Hematopoietic multipotent progenitor cell treated with erythropoietin and hydrocortisone succinate and interleukin-3 and kit ligand, for 17 days (in vitro differentiated cells): ENCODE results near the gene PLAC1.

Experiments used
- DNase-seq: peaks from one replicate; pipeline ENCODE4 v3.0.0-alpha.2; 2015; ENCODE audit warnings: low spot score

PLAC1 gene

GRCh38 chrX:134631426-134632346 lies 26.6 kb downstream of the PLAC1 start:
- no peak for DNase-seq

GRCh38 chrX:134628663-134629062 lies 29.6 kb downstream of the PLAC1 start:
- no peak for DNase-seq

GRCh38 chrX:134626434-134626833 lies 31.8 kb downstream of the PLAC1 start:
- no peak for DNase-seq

GRCh38 chrX:134625315-134625718 lies 33.0 kb downstream of the PLAC1 start:
- no peak for DNase-seq

- no peak for DNase-seq
Measured at GRCh38 chrX:134624046-134624430, 34.2 kb downstream of the PLAC1 start.

- no peak for DNase-seq
Measured at GRCh38 chrX:134623293-134624045, 34.8 kb downstream of the PLAC1 start.

GRCh38 chrX:134622813-134623185 lies 35.5 kb downstream of the PLAC1 start:
- DNase-seq, result no peak

GRCh38 chrX:134622056-134622812 lies 36.0 kb downstream of the PLAC1 start:
- DNase-seq, result no peak

- no peak for DNase-seq
Measured at GRCh38 chrX:134619838-134620237, 38.4 kb downstream of the PLAC1 start.

- DNase-seq, result no peak
Measured at GRCh38 chrX:134613396-134613795, 44.9 kb downstream of the PLAC1 start.

- no peak for DNase-seq
Measured at GRCh38 chrX:134608153-134608552, 50.1 kb downstream of the PLAC1 start.

GRCh38 chrX:134607523-134607922 lies 50.7 kb downstream of the PLAC1 start:
- DNase-seq, result no peak

GRCh38 chrX:134604701-134605311 lies 53.5 kb downstream of the PLAC1 start:
- DNase-seq, result no peak

GRCh38 chrX:134603806-134604700 lies 54.2 kb downstream of the PLAC1 start:
- no peak for DNase-seq

- DNase-seq, result no peak
Measured at GRCh38 chrX:134602410-134602809, 55.9 kb downstream of the PLAC1 start.

- no peak for DNase-seq
Measured at GRCh38 chrX:134601240-134601765, 57.0 kb downstream of the PLAC1 start.

- DNase-seq, result no peak
Measured at GRCh38 chrX:134600714-134601113, 57.6 kb downstream of the PLAC1 start.

GRCh38 chrX:134599184-134599914 lies 58.9 kb downstream of the PLAC1 start:
- DNase-seq, result no peak

GRCh38 chrX:134592303-134592702 lies 66.0 kb downstream of the PLAC1 start:
- no peak for DNase-seq

GRCh38 chrX:134591502-134591901 lies 66.8 kb downstream of the PLAC1 start:
- DNase-seq, result no peak
